Neuronal stem cell (in vitro differentiated cells): ENCODE results near the gene RASSF6.

Experiments
- DNase-seq: peaks from one replicate; pipeline ENCODE4 v3.0.0-alpha.2; 2013; ENCODE audit warnings: low spot score
- H2AFZ ChIP-seq: one replicate; pipeline ENCODE4 v1.6.1; 2013; ENCODE audit warnings: mild to moderate bottlenecking, low read length, inconsistent platforms
- H2AK5ac ChIP-seq: 2 replicates; pipeline ENCODE4 v1.6.1; 2013; ENCODE audit warnings: low read depth, mild to moderate bottlenecking, inconsistent platforms, low read length, moderate library complexity, mixed read lengths
- H2BK120ac ChIP-seq: 2 replicates; pipeline ENCODE4 v1.6.1; 2013; ENCODE audit warnings: low read depth, mild to moderate bottlenecking, inconsistent platforms, low read length, moderate library complexity, mixed read lengths
- H2BK12ac ChIP-seq: one replicate; pipeline ENCODE4 v1.6.1; 2013; ENCODE audit warnings: low read length, inconsistent platforms
- H2BK15ac ChIP-seq: 2 replicates; pipeline ENCODE4 v1.6.1; 2013; ENCODE audit warnings: mild to moderate bottlenecking, low read length, inconsistent platforms, mixed read lengths
- H2BK5ac ChIP-seq: one replicate; pipeline ENCODE4 v1.6.1; 2013; ENCODE audit warnings: inconsistent platforms, mild to moderate bottlenecking, low read length, moderate library complexity
- H3K14ac ChIP-seq: one replicate; pipeline ENCODE4 v1.6.1; 2013; ENCODE audit warnings: low read length, inconsistent platforms
- H3K18ac ChIP-seq: 2 replicates; pipeline ENCODE4 v1.6.1; 2013; ENCODE audit warnings: low read length, inconsistent platforms
- H3K23ac ChIP-seq: 2 replicates; pipeline ENCODE4 v1.6.1; 2013; ENCODE audit warnings: low read depth, mild to moderate bottlenecking, mixed read lengths, low read length, inconsistent platforms; ENCODE audit not compliant: poor library complexity
- H3K27ac ChIP-seq: replicated peaks from 3 replicates; pipeline ENCODE4 v1.5.1; 2013; ENCODE audit warnings: low read length, inconsistent platforms
- H3K27me3 ChIP-seq, 3 experiments: 2 replicates each; pipeline ENCODE4 v1.6.1; 2013; ENCODE audit warnings: low read length in 3 of 3, mild to moderate bottlenecking in 2 of 3, inconsistent platforms in 1 of 3, low read depth in 1 of 3, mixed read lengths in 1 of 3, moderate library complexity in 1 of 3; ENCODE audit not compliant: control insufficient read depth in 3 of 3, insufficient read depth in 3 of 3
- H3K36me3 ChIP-seq, 2 donors: replicated peaks in 1 of 2; 2 replicates each; pipeline ENCODE4 v1.6.1; 2013; ENCODE audit warnings: low read length in 2 of 2; ENCODE audit not compliant: control insufficient read depth in 2 of 2, insufficient read depth in 2 of 2
- H3K4ac ChIP-seq: 2 replicates; pipeline ENCODE4 v1.6.1; 2013; ENCODE audit warnings: inconsistent platforms, mild to moderate bottlenecking, low read length, moderate library complexity
- H3K4me1 ChIP-seq, 2 donors: 1 replicate in 1 of 2; 2 replicates in 1 of 2; pipeline ENCODE4 v1.6.1; 2013; ENCODE audit warnings: low read length in 2 of 2, low read depth in 1 of 2; ENCODE audit not compliant: control insufficient read depth in 2 of 2, insufficient read depth in 1 of 2
- H3K4me2 ChIP-seq: one replicate; pipeline ENCODE4 v1.6.1; 2013; ENCODE audit warnings: mild to moderate bottlenecking, low read length, inconsistent platforms; ENCODE audit not compliant: insufficient read depth, poor library complexity, severe bottlenecking
- H3K4me3 ChIP-seq, 2 donors: 2 replicates each; pipeline ENCODE4 v1.5.1; 2013; ENCODE audit warnings: low read length in 2 of 2, mild to moderate bottlenecking in 2 of 2, inconsistent platforms in 1 of 2, moderate library complexity in 1 of 2
- H3K79me1 ChIP-seq: one replicate; pipeline ENCODE4 v1.6.1; 2013; ENCODE audit warnings: low read depth, mild to moderate bottlenecking, inconsistent platforms, low read length, moderate library complexity
- H3K9ac ChIP-seq: one replicate; pipeline ENCODE4 v1.6.1; 2013; ENCODE audit warnings: mild to moderate bottlenecking, low read depth, low read length, inconsistent platforms; ENCODE audit not compliant: poor library complexity
- H3K9me3 ChIP-seq, 2 donors: replicated peaks in 1 of 2; 2 replicates each; pipeline versions ENCODE3 to v1.6.1; 2013; ENCODE audit warnings: low read length in 2 of 2, mild to moderate bottlenecking in 2 of 2, inconsistent platforms in 1 of 2, low read depth in 1 of 2, mixed read lengths in 1 of 2, moderate library complexity in 1 of 2; ENCODE audit not compliant: control insufficient read depth in 2 of 2, insufficient read depth in 1 of 2
- H4K8ac ChIP-seq: one replicate; pipeline ENCODE4 v1.6.1; 2013; ENCODE audit warnings: low read depth, mild to moderate bottlenecking, inconsistent platforms, low read length, moderate library complexity
- H4K91ac ChIP-seq: one replicate; pipeline ENCODE4 v1.6.1; 2013; ENCODE audit warnings: low read length, low read depth, mild to moderate bottlenecking, inconsistent platforms; ENCODE audit not compliant: poor library complexity
- WGBS, 2 donors: extraction: QIAGEN DNeasy Blood & Tissue Kit; methylation state at CpG; one replicate each; pipeline ENCODE4 v1.1.7; 2013; ENCODE audit warnings: missing lambda C conversion rate in 2 of 2, mixed read lengths in 1 of 2; ENCODE audit not compliant: insufficient read length in 2 of 2, insufficient replicate concordance in 1 of 2; ENCODE audit errors: extremely low coverage in 2 of 2; 5-methylcytosine and 5-hydroxymethylcytosine counted together

Gene RASSF6

DNA sequence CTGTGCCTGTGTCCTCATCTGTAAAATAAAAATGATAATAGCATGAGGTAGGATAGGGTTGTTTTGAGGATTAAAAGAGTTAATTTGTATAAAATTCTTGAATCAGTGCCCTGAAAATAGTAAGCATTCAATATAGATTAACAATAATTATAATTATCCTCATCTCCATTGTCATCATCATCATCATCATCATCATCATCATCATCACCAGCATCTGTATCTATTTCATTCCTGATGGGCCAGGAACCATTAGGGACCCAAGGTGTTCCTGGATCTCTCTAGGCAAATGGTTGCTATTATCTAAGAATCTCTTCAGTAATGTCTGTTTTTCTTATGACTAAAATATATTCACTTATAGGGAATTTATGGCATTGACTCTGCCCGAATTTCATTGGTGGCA, 31.6 kb downstream of the RASSF6 start:
- no peaks in the 10 kb centered on the region for H3K27me3 ChIP-seq
- H3K4me2 ChIP-seq: no peak overlapping the region
- no peak overlapping the region for H2AFZ ChIP-seq
- peaks cover 0 to 3% of the 10 kb centered on the region in 2 donors for H3K4me1 ChIP-seq
- no peak overlapping the region for H2BK12ac ChIP-seq
- H3K36me3 ChIP-seq: no peaks in the 10 kb centered on the region
- no peak overlapping the region for H2BK120ac ChIP-seq
- no peak overlapping the region for H4K91ac ChIP-seq
- H3K18ac ChIP-seq: no peak overlapping the region
- no peak overlapping the region for H3K4me3 ChIP-seq
- H2BK5ac ChIP-seq: no peak overlapping the region
- WGBS, 2 donors: no CpG with 5 or more reads among the region's 1 CpG
- no peak overlapping the region for H3K23ac ChIP-seq
- no peak overlapping the region for H4K8ac ChIP-seq
- no peak overlapping the region for H3K4ac ChIP-seq
- no peak overlapping the region for H3K27ac ChIP-seq
- DNase-seq: no peak
- no peak overlapping the region for H2BK15ac ChIP-seq
- H2AK5ac ChIP-seq: no peak overlapping the region
- no peaks in the 10 kb centered on the region for H3K79me1 ChIP-seq
- H3K9me3 ChIP-seq: no peaks in the 10 kb centered on the region
- H3K9ac ChIP-seq: no peak overlapping the region
- no peak overlapping the region for H3K14ac ChIP-seq

DNA sequence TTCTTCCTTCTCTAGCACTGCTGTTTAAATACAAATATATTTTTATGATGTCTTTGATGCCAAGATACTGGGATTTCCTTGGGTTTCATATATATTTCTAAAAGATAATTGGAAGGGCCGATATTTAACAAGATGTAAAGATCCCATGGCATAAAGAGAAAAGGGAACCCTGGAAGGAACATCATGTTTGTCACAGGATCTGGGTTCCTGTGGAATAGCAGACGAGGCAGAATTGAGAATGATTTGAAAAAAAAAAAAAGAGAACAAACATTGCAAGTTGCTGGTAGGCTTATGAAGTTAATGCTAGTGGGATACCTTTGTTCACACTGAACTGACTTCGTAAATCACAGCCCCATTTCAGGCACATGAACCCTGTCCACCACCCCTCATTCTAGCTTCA, 33.6 kb downstream of the RASSF6 start:
- H3K14ac ChIP-seq: no peak overlapping the region
- H2BK15ac ChIP-seq: no peak overlapping the region
- no peaks in the 10 kb centered on the region for H3K9me3 ChIP-seq
- no peak overlapping the region for H4K91ac ChIP-seq
- H2BK5ac ChIP-seq: no peak overlapping the region
- no peak overlapping the region for H2AFZ ChIP-seq
- no peaks in the 10 kb centered on the region for H3K79me1 ChIP-seq
- no peak overlapping the region for H3K23ac ChIP-seq
- no peaks in the 10 kb centered on the region for H3K36me3 ChIP-seq
- H3K4me1 ChIP-seq: peaks cover 0 to 3% of the 10 kb centered on the region in 2 donors
- H2BK12ac ChIP-seq: no peak overlapping the region
- no peak for DNase-seq
- H3K4me2 ChIP-seq: no peak overlapping the region
- no peak overlapping the region for H2AK5ac ChIP-seq
- H2BK120ac ChIP-seq: no peak overlapping the region
- no peak overlapping the region for H3K9ac ChIP-seq
- no peak overlapping the region for H3K4ac ChIP-seq
- H4K8ac ChIP-seq: no peak overlapping the region
- H3K18ac ChIP-seq: no peak overlapping the region
- WGBS, 2 donors: no CpG with 5 or more reads among the region's 3 CpGs
- no peak overlapping the region for H3K27ac ChIP-seq
- H3K27me3 ChIP-seq: no peaks in the 10 kb centered on the region
- no peak overlapping the region for H3K4me3 ChIP-seq

DNA sequence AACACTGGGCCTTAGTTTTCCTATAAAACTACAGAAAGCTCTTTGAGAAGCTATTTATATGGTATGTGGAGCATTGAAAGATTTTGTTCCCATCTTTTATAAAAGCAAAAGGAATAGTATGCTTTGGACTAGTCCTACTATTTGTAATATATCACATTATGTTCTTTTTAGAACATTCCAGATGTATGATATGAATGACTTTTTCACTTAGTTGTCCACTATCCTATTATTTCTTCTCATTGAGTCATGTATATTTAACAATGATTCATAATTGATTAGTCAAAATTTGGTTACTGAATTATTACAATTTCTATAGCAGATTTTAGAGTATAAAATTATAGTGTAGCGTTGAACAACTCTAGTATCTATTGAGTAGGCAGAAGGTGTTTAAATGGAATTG, 34.2 kb downstream of the RASSF6 start:
- Histone ChIP-seq H2AFZ (no peak overlapping the region), H4K8ac (no peak overlapping the region), H3K9ac (no peak overlapping the region), H3K36me3 (no peaks in the 10 kb centered on the region), H2BK15ac (no peak overlapping the region), H3K4me1 (peaks cover 0 to 3% of the 10 kb centered on the region in 2 donors), H3K79me1 (no peaks in the 10 kb centered on the region), H2BK5ac (no peak overlapping the region), H4K91ac (no peak overlapping the region), H2BK120ac (no peak overlapping the region), H3K14ac (no peak overlapping the region), H3K18ac (no peak overlapping the region), H3K4ac (no peak overlapping the region), H3K4me2 (no peak overlapping the region), H3K27me3 (no peaks in the 10 kb centered on the region), H3K23ac (no peak overlapping the region), H3K27ac (no peak overlapping the region), H3K4me3 (no peak overlapping the region), H2AK5ac (no peak overlapping the region), H3K9me3 (no peaks in the 10 kb centered on the region), H2BK12ac (no peak overlapping the region)
- DNase-seq: no peak
- no CpG with 5 or more reads among the region's 1 CpG for whole genome bisulfite sequencing, 2 donors

DNA sequence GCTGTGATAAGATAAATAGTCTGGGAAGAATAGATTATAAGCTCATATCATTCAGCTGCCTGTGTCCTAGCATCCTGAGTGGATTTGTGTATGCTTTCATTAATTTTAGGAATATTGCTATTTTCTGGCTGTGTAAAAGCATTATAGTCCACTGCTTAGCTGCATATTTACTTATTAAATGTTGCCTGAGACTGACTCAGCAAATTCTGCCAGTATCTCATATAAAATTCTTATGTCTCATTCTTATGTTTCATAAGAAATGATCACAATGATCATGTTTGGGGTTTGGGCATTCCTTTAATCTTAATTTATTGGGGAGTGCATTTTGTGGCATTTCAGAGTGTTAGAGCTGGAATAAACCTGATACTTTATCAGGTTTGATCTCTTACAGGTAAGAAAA, 34.9 kb downstream of the RASSF6 start:
- Histone ChIP-seq H3K4ac (no peak overlapping the region), H3K9ac (no peak overlapping the region), H3K4me2 (no peak overlapping the region), H3K23ac (no peak overlapping the region), H2BK12ac (no peak overlapping the region), H2BK120ac (no peak overlapping the region), H3K79me1 (no peaks in the 10 kb centered on the region), H3K27me3 (no peaks in the 10 kb centered on the region), H2BK5ac (no peak overlapping the region), H3K14ac (no peak overlapping the region), H2BK15ac (no peak overlapping the region), H3K18ac (no peak overlapping the region), H2AFZ (no peak overlapping the region), H3K36me3 (no peaks in the 10 kb centered on the region), H3K4me3 (no peak overlapping the region), H3K27ac (no peak overlapping the region), H3K9me3 (no peaks in the 10 kb centered on the region), H2AK5ac (no peak overlapping the region), H4K8ac (no peak overlapping the region), H3K4me1 (peaks cover 0 to 1% of the 10 kb centered on the region in 2 donors), H4K91ac (no peak overlapping the region)
- DNase-seq: no peak
